ENCODE results near the gene OTOA.
"Not testable (repeated sequence)": the region's sequence is repeated elsewhere in the genome, so short reads cannot be mapped to it uniquely, and the experiment has no call there.

Gene OTOA

GRCh38 chr16:21626659-21627277 is 37.0 kb upstream of the OTOA start:
- H4K12ac ChIP-seq (ENCODE audit: low read depth, low read length) = no peak overlapping the region
- H3K9me3 ChIP-seq (ENCODE audit: insufficient read depth, low read depth, low read length) = peaks cover 3% of the 10 kb centered on the region
- no peak overlapping the region for H2AK5ac ChIP-seq (ENCODE audit: low read length)
- no peak overlapping the region for H3K9ac ChIP-seq (ENCODE audit: low read length)
- H3K18ac ChIP-seq (ENCODE audit: low read length) = no peak overlapping the region
- H2AFZ ChIP-seq (ENCODE audit: insufficient read depth, low read length, poor library complexity) = no peak overlapping the region
- no peaks in the 10 kb centered on the region for H3K27me3 ChIP-seq (ENCODE audit: insufficient read depth, low read length)
- no peak overlapping the region for H3K23ac ChIP-seq (ENCODE audit: low read length)
- H3K79me2 ChIP-seq (ENCODE audit: control insufficient read depth, insufficient read depth, low read length, poor library complexity) = no peaks in the 10 kb centered on the region
- no peak overlapping the region for H2BK120ac ChIP-seq (ENCODE audit: insufficient read depth, low read length, poor library complexity)
- no peak overlapping the region for H3K4me3 ChIP-seq (ENCODE audit: low read depth, low read length)
- peaks cover 14 to 16% of the 10 kb centered on the region in 2 experiments for H3K36me3 ChIP-seq (ENCODE audit: control insufficient read depth in 1 of 2, insufficient read depth in 2 of 2, low read length in 2 of 2)
- no peak overlapping the region for H4K91ac ChIP-seq (ENCODE audit: low read depth, low read length)
- peaks cover 2 to 10% of the 10 kb centered on the region in 2 experiments for H3K4me1 ChIP-seq (ENCODE audit: control insufficient read depth in 1 of 2, insufficient read depth in 2 of 2, low read length in 2 of 2)
- no peak overlapping the region for H3K4me2 ChIP-seq (ENCODE audit: low read length)
- no peak overlapping the region for H4K8ac ChIP-seq (ENCODE audit: low read depth, low read length)
- H3K79me1 ChIP-seq (ENCODE audit: low read length) = peaks cover 3% of the 10 kb centered on the region
- DNase-seq = peak in 1 of 2 donors; percentile 27
- no peak overlapping the region for H2BK5ac ChIP-seq (ENCODE audit: low read depth, low read length, poor library complexity)
- H3K14ac ChIP-seq (ENCODE audit: low read length) = no peak overlapping the region
- H2BK12ac ChIP-seq (ENCODE audit: low read length) = no peak overlapping the region
- H3K4ac ChIP-seq (ENCODE audit: low read depth, low read length) = no peak overlapping the region
- WGBS (ENCODE audit: extremely low coverage, insufficient coverage, insufficient read length) = no CpG with 5 or more reads among the region's 6 CpGs
- peak overlapping the region; percentile 77 for H3K27ac ChIP-seq (ENCODE audit: low read depth, low read length)

GRCh38 chr16:21628121-21628726 is 35.5 kb upstream of the OTOA start:
- H4K12ac ChIP-seq (ENCODE audit: low read depth, low read length) = no peak overlapping the region
- no peak overlapping the region for H3K14ac ChIP-seq (ENCODE audit: low read length)
- H3K4me3 ChIP-seq (ENCODE audit: low read depth, low read length) = no peak overlapping the region
- no peak overlapping the region for H3K4ac ChIP-seq (ENCODE audit: low read depth, low read length)
- peaks cover 3% of the 10 kb centered on the region for H3K9me3 ChIP-seq (ENCODE audit: insufficient read depth, low read depth, low read length)
- H2BK5ac ChIP-seq (ENCODE audit: low read depth, low read length, poor library complexity) = no peak overlapping the region
- no CpG with 5 or more reads among the region's 5 CpGs for WGBS (ENCODE audit: extremely low coverage, insufficient coverage, insufficient read length)
- no peak overlapping the region for H3K18ac ChIP-seq (ENCODE audit: low read length)
- H3K4me2 ChIP-seq (ENCODE audit: low read length) = no peak overlapping the region
- no peak overlapping the region for H2AFZ ChIP-seq (ENCODE audit: insufficient read depth, low read length, poor library complexity)
- H3K79me1 ChIP-seq (ENCODE audit: low read length) = peaks cover 3% of the 10 kb centered on the region
- no peak overlapping the region for H2BK12ac ChIP-seq (ENCODE audit: low read length)
- H3K79me2 ChIP-seq (ENCODE audit: control insufficient read depth, insufficient read depth, low read length, poor library complexity) = no peaks in the 10 kb centered on the region
- no peak overlapping the region for H2BK120ac ChIP-seq (ENCODE audit: insufficient read depth, low read length, poor library complexity)
- no peaks in the 10 kb centered on the region for H3K27me3 ChIP-seq (ENCODE audit: insufficient read depth, low read length)
- H3K27ac ChIP-seq (ENCODE audit: low read depth, low read length) = no peak overlapping the region
- no peak for DNase-seq
- H3K23ac ChIP-seq (ENCODE audit: low read length) = no peak overlapping the region
- peaks cover 14 to 16% of the 10 kb centered on the region in 2 experiments for H3K36me3 ChIP-seq (ENCODE audit: control insufficient read depth in 1 of 2, insufficient read depth in 2 of 2, low read length in 2 of 2)
- no peak overlapping the region for H2AK5ac ChIP-seq (ENCODE audit: low read length)
- peaks cover 2 to 11% of the 10 kb centered on the region in 2 experiments for H3K4me1 ChIP-seq (ENCODE audit: control insufficient read depth in 1 of 2, insufficient read depth in 2 of 2, low read length in 2 of 2)
- H3K9ac ChIP-seq (ENCODE audit: low read length) = no peak overlapping the region
- H4K91ac ChIP-seq (ENCODE audit: low read depth, low read length) = no peak overlapping the region
- H4K8ac ChIP-seq (ENCODE audit: low read depth, low read length) = no peak overlapping the region

- no peaks in the 10 kb centered on the region for H3K27me3 ChIP-seq (ENCODE audit: insufficient read depth, low read length)
- H3K18ac ChIP-seq (ENCODE audit: low read length) = no peak overlapping the region
- no peak overlapping the region for H4K12ac ChIP-seq (ENCODE audit: low read depth, low read length)
- no peak overlapping the region for H3K23ac ChIP-seq (ENCODE audit: low read length)
- H3K14ac ChIP-seq (ENCODE audit: low read length) = no peak overlapping the region
- no peak overlapping the region for H2BK120ac ChIP-seq (ENCODE audit: insufficient read depth, low read length, poor library complexity)
- H4K8ac ChIP-seq (ENCODE audit: low read depth, low read length) = no peak overlapping the region
- H2AK5ac ChIP-seq (ENCODE audit: low read length) = no peak overlapping the region
- H2BK12ac ChIP-seq (ENCODE audit: low read length) = no peak overlapping the region
- H3K4ac ChIP-seq (ENCODE audit: low read depth, low read length) = no peak overlapping the region
- H3K9ac ChIP-seq (ENCODE audit: low read length) = no peak overlapping the region
- H3K27ac ChIP-seq (ENCODE audit: low read depth, low read length) = no peak overlapping the region
- H3K4me2 ChIP-seq (ENCODE audit: low read length) = no peak overlapping the region
- H3K36me3 ChIP-seq (ENCODE audit: control insufficient read depth in 1 of 2, insufficient read depth in 2 of 2, low read length in 2 of 2) = peaks cover 14 to 16% of the 10 kb centered on the region in 2 experiments
- peaks cover 2 to 11% of the 10 kb centered on the region in 2 experiments for H3K4me1 ChIP-seq (ENCODE audit: control insufficient read depth in 1 of 2, insufficient read depth in 2 of 2, low read length in 2 of 2)
- H3K79me2 ChIP-seq (ENCODE audit: control insufficient read depth, insufficient read depth, low read length, poor library complexity) = no peaks in the 10 kb centered on the region
- no peak overlapping the region for H3K4me3 ChIP-seq (ENCODE audit: low read depth, low read length)
- no peak overlapping the region for H4K91ac ChIP-seq (ENCODE audit: low read depth, low read length)
- peaks cover 3% of the 10 kb centered on the region for H3K79me1 ChIP-seq (ENCODE audit: low read length)
- no peak overlapping the region for H2AFZ ChIP-seq (ENCODE audit: insufficient read depth, low read length, poor library complexity)
- peaks cover 3% of the 10 kb centered on the region for H3K9me3 ChIP-seq (ENCODE audit: insufficient read depth, low read depth, low read length)
- WGBS (ENCODE audit: extremely low coverage, insufficient coverage, insufficient read length) = no CpG with 5 or more reads among the region's 5 CpGs
- no peak overlapping the region for H2BK5ac ChIP-seq (ENCODE audit: low read depth, low read length, poor library complexity)
- DNase-seq = no peak
These were observed 35.0 kb upstream of the OTOA start for GRCh38 chr16:21628772-21629171.

- not testable (repeated sequence) for H3K27me3 ChIP-seq (ENCODE audit: insufficient read depth, low read length); H2BK5ac ChIP-seq (ENCODE audit: low read depth, low read length, poor library complexity); H2AK5ac ChIP-seq (ENCODE audit: low read length); H4K12ac ChIP-seq (ENCODE audit: low read depth, low read length); DNase-seq; H3K9ac ChIP-seq (ENCODE audit: low read length); H3K23ac ChIP-seq (ENCODE audit: low read length); H3K4ac ChIP-seq (ENCODE audit: low read depth, low read length); H2AFZ ChIP-seq (ENCODE audit: insufficient read depth, low read length, poor library complexity); H3K27ac ChIP-seq (ENCODE audit: low read depth, low read length); H2BK120ac ChIP-seq (ENCODE audit: insufficient read depth, low read length, poor library complexity); H3K4me3 ChIP-seq (ENCODE audit: low read depth, low read length); H3K79me1 ChIP-seq (ENCODE audit: low read length); H3K9me3 ChIP-seq (ENCODE audit: insufficient read depth, low read depth, low read length); H3K4me2 ChIP-seq (ENCODE audit: low read length); H4K8ac ChIP-seq (ENCODE audit: low read depth, low read length); H3K79me2 ChIP-seq (ENCODE audit: control insufficient read depth, insufficient read depth, low read length, poor library complexity)
- Histone ChIP-seq H3K14ac (ENCODE audit: low read length) (peak overlapping the region; percentile 14), H3K18ac (ENCODE audit: low read length) (peak overlapping the region; percentile 48), H2BK12ac (ENCODE audit: low read length) (peak overlapping the region; percentile 23), H4K91ac (ENCODE audit: low read depth, low read length) (peak overlapping the region; percentile 22), H3K4me1 (ENCODE audit: control insufficient read depth in 1 of 2, insufficient read depth in 2 of 2, low read length in 2 of 2) (peaks cover 2 to 11% of the 10 kb centered on the region in 2 experiments), H3K36me3 (ENCODE audit: control insufficient read depth in 1 of 2, insufficient read depth in 2 of 2, low read length in 2 of 2) (peaks cover 13 to 16% of the 10 kb centered on the region in 2 experiments)
- no CpG with 5 or more reads among the region's 37 CpGs for WGBS (ENCODE audit: extremely low coverage, insufficient coverage, insufficient read length)
These were observed 33.9 kb upstream of the OTOA start for GRCh38 chr16:21629616-21630539.
